Astrocyte (in vitro differentiated cells and primary cell): ENCODE results near the gene METTL21C. TPM values are rescaled to one million over a fixed set of nuclear protein-coding genes. Genes with fewer than 3 reads are reported as not detected.

Source experiments
- DNase-seq: peaks from one replicate; pipeline ENCODE4 v3.0.0-alpha.2; 2010; ENCODE audit warnings: low read depth
- FAIRE-seq: peaks from 2 replicates; lab custom pipeline; 2011; peaks lifted over from hg19 to GRCh38; lab: Jason Lieb, UNC
- H2AFZ ChIP-seq: 2 replicates; pipeline ENCODE4 v1.6.0; 2012; ENCODE audit warnings: low read depth, low read length, inconsistent platforms
- H3K27ac ChIP-seq: 2 replicates; pipeline ENCODE4 v1.5.1; 2011; ENCODE audit warnings: low read depth, low read length, inconsistent platforms
- H3K27me3 ChIP-seq: 2 replicates; pipeline ENCODE4 v1.6.0; 2011; ENCODE audit warnings: low read length, inconsistent platforms; ENCODE audit not compliant: insufficient read depth
- H3K36me3 ChIP-seq: 2 replicates; pipeline ENCODE4 v1.5.1; 2011; ENCODE audit warnings: low read length, inconsistent platforms; ENCODE audit not compliant: insufficient read depth
- H3K4me1 ChIP-seq: 2 replicates; pipeline ENCODE4 v1.5.1; 2011; ENCODE audit warnings: low read length, inconsistent platforms; ENCODE audit not compliant: insufficient read depth
- H3K4me2 ChIP-seq: 2 replicates; pipeline ENCODE4 v1.6.0; 2012; ENCODE audit warnings: low read length, inconsistent platforms
- H3K4me3 ChIP-seq: 2 replicates; pipeline ENCODE4 v1.5.1; 2011; ENCODE audit warnings: low read depth, mild to moderate bottlenecking, low read length, inconsistent platforms; ENCODE audit not compliant: insufficient read depth
- H3K79me2 ChIP-seq: 2 replicates; pipeline ENCODE4 v1.6.0; 2012; ENCODE audit warnings: mild to moderate bottlenecking, low read length, inconsistent platforms; ENCODE audit not compliant: insufficient read depth
- H3K9ac ChIP-seq: 2 replicates; pipeline ENCODE4 v1.6.0; 2012; ENCODE audit warnings: mild to moderate bottlenecking, low read length, inconsistent platforms
- H3K9me3 ChIP-seq: 2 replicates; pipeline ENCODE4 v1.5.1; 2012; ENCODE audit warnings: low read depth, mild to moderate bottlenecking, low read length, inconsistent platforms; ENCODE audit not compliant: insufficient read depth
- H4K20me1 ChIP-seq: 2 replicates; pipeline ENCODE4 v1.6.0; 2012; ENCODE audit warnings: low read length, inconsistent platforms; ENCODE audit not compliant: insufficient read depth
- H3K27ac Mint-ChIP-seq: one replicate; pipeline ENCODE4 v1.8.0; 2021; ENCODE audit warnings: mild to moderate bottlenecking, mixed read lengths; ENCODE audit not compliant: unreplicated experiment
- H3K27me3 Mint-ChIP-seq: one replicate; pipeline ENCODE4 v1.8.0; 2021; ENCODE audit warnings: low read depth, mixed read lengths; ENCODE audit not compliant: unreplicated experiment
- H3K36me3 Mint-ChIP-seq: one replicate; pipeline ENCODE4 v1.8.0; 2021; ENCODE audit warnings: low read depth, mixed read lengths; ENCODE audit not compliant: unreplicated experiment
- H3K4me1 Mint-ChIP-seq: one replicate; pipeline ENCODE4 v1.8.0; 2021; ENCODE audit warnings: low read depth, mixed read lengths; ENCODE audit not compliant: unreplicated experiment
- H3K4me3 Mint-ChIP-seq: one replicate; pipeline ENCODE4 v1.8.0; 2021; ENCODE audit warnings: mild to moderate bottlenecking, moderate library complexity, mixed read lengths; ENCODE audit not compliant: unreplicated experiment
- H3K9me3 Mint-ChIP-seq: one replicate; pipeline ENCODE4 v1.8.0; 2021; ENCODE audit warnings: mild to moderate bottlenecking, mixed read lengths; ENCODE audit not compliant: unreplicated experiment
- CTCF ChIP-seq: IDR thresholded peaks from 2 replicates; pipeline ENCODE4 v1.5.1; 2011; ENCODE audit warnings: low read depth, mild to moderate bottlenecking, inconsistent platforms, low read length, moderate library complexity; ENCODE audit not compliant: insufficient read depth
- EZH2 ChIP-seq: IDR thresholded peaks from 2 replicates; pipeline ENCODE4 v1.6.1; 2012; ENCODE audit warnings: mild to moderate bottlenecking, low read length, inconsistent platforms; ENCODE audit not compliant: insufficient read depth
- total RNA-seq: library from RNA; stranded (reverse); gene quantifications from 2 replicates; pipeline ENCODE4 v1.2.1, GENCODE V29; 2021

Gene METTL21C
- total RNA-seq, 1 donor from 2014 or later, result not detected

GRCh38 chr13:102679449-102680132, 15.3 kb downstream of the METTL21C start:
- no peak overlapping the region for H3K27ac Mint-ChIP-seq

GRCh38 chr13:102678339-102679107, 16.3 kb downstream of the METTL21C start:
- no peaks in the 10 kb centered on the region for H3K4me1 ChIP-seq
- no peaks in the 10 kb centered on the region for H4K20me1 ChIP-seq
- H3K4me3 Mint-ChIP-seq, result no peak overlapping the region
- peaks cover 14% of the 10 kb centered on the region for H3K36me3 Mint-ChIP-seq
- H3K4me2 ChIP-seq, result no peak overlapping the region
- no peaks in the 10 kb centered on the region for H3K4me1 Mint-ChIP-seq
- H2AFZ ChIP-seq, result no peak overlapping the region
- no peak overlapping the region for H3K4me3 ChIP-seq
- DNase-seq (no peak), FAIRE-seq (no peak)
- H3K27ac ChIP-seq, result no peak overlapping the region
- H3K79me2 ChIP-seq, result no peaks in the 10 kb centered on the region
- H3K9me3 ChIP-seq, result no peaks in the 10 kb centered on the region
- no peaks in the 10 kb centered on the region for H3K27me3 Mint-ChIP-seq
- H3K36me3 ChIP-seq, result peaks cover 39% of the 10 kb centered on the region
- TF ChIP-seq EZH2 (no peak), CTCF (no peak)
- no peaks in the 10 kb centered on the region for H3K27me3 ChIP-seq
- H3K27ac Mint-ChIP-seq, result no peak overlapping the region
- H3K9me3 Mint-ChIP-seq, result peaks cover 4% of the 10 kb centered on the region
- H3K9ac ChIP-seq, result no peak overlapping the region

More at GRCh38 chr13:102679449-102680132, 15.3 kb downstream of the METTL21C start:
- H3K36me3 Mint-ChIP-seq, result peaks cover 12% of the 10 kb centered on the region
- peaks cover 4% of the 10 kb centered on the region for H3K9me3 Mint-ChIP-seq
- H4K20me1 ChIP-seq, result no peaks in the 10 kb centered on the region
- DNase-seq (no peak), FAIRE-seq (no peak)
- no peak overlapping the region for H2AFZ ChIP-seq
- no peak overlapping the region for H3K27ac ChIP-seq
- no peak overlapping the region for H3K4me2 ChIP-seq
- no peaks in the 10 kb centered on the region for H3K4me1 ChIP-seq
- no peaks in the 10 kb centered on the region for H3K9me3 ChIP-seq
- H3K4me3 ChIP-seq, result no peak overlapping the region
- no peaks in the 10 kb centered on the region for H3K79me2 ChIP-seq
- H3K27me3 Mint-ChIP-seq, result no peaks in the 10 kb centered on the region
- H3K4me3 Mint-ChIP-seq, result no peak overlapping the region
- H3K9ac ChIP-seq, result no peak overlapping the region
- H3K4me1 Mint-ChIP-seq, result no peaks in the 10 kb centered on the region
- H3K36me3 ChIP-seq, result peaks cover 37% of the 10 kb centered on the region
- TF ChIP-seq CTCF, result no peak
- no peak for TF ChIP-seq EZH2
- no peaks in the 10 kb centered on the region for H3K27me3 ChIP-seq

- Histone ChIP-seq H3K9ac (no peak overlapping the region), H2AFZ (no peak overlapping the region), H3K4me2 (no peak overlapping the region), H3K9me3 (no peaks in the 10 kb centered on the region), H3K36me3 (peaks cover 39% of the 10 kb centered on the region), H3K27ac (no peak overlapping the region), H3K4me1 (no peaks in the 10 kb centered on the region), H3K4me3 (no peak overlapping the region), H3K79me2 (no peaks in the 10 kb centered on the region), H3K27me3 (no peaks in the 10 kb centered on the region), H4K20me1 (no peaks in the 10 kb centered on the region)
- FAIRE-seq (no peak), DNase-seq (no peak)
- Mint-ChIP-seq H3K36me3 (peaks cover 17% of the 10 kb centered on the region), H3K27me3 (no peaks in the 10 kb centered on the region), H3K27ac (no peak overlapping the region), H3K9me3 (no peaks in the 10 kb centered on the region), H3K4me1 (no peaks in the 10 kb centered on the region), H3K4me3 (no peak overlapping the region)
- TF ChIP-seq EZH2 (no peak), CTCF (no peak)
Observed at GRCh38 chr13:102677122-102677521, 17.7 kb downstream of the METTL21C start.
